ENCODE data around the gene ZNRF4. TPM values are rescaled to one million over a fixed set of nuclear protein-coding genes. Genes with fewer than 3 reads are reported as not detected.
A peak's percentile ranks its signal among the peaks of the same experiment; 100 is the strongest.

ZNRF4 gene
- total RNA-seq, 3 donors from 2014 or later = not detected

DNA sequence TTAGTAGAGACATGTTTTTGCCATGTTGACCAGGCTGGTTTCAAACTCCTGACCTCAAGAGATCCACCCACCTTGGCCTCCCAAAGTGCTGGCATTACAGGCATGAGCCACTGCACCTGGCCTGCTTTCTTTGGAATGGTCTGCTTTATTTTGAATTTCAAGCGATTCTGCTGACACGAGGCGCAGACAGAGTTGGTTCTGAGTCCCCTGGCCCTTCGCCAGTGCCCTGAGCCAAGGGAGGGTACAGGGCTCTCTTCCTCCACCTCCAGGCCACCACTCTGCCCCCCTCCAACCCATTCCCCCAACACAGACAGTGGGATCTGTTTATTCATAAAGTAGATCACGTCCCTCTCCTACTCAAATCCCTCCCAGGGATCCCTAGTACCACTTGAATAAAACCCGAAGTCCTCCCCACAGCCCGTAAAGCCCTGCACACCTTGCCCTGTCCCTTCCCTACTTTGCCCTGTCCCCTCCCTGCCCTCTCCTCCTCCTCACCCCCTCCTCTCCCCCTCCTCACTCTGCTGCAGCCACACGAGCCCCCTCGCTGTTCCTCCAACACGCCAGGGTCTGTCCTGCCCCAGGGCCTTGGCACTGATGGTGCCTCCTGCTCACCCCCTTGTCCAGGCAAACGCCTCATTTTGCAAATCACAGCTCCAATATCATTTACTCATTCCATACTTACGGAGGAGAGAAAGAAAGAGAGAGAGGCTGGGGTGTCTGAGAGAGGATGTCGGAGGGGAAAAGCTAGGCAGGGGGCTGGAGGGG is 22.4 kb downstream of the ZNRF4 start:
- H3K9me3 ChIP-seq = peaks cover 11% of the 10 kb centered on the region
- TF ChIP-seq CTCF (IDR thresholded peaks at IDR 0.05) = no peak
- ATAC-seq (no peak), DNase-seq (no peak)
- H3K4me3 ChIP-seq = no peak overlapping the region
- no peaks in the 10 kb centered on the region for H3K36me3 ChIP-seq (ENCODE audit: low read depth)
- intact Hi-C loops (cut with DNase I, micrococcal nuclease) = no loop called here
- no peaks in the 10 kb centered on the region for H3K4me1 ChIP-seq (ENCODE audit: low read depth)

DNA sequence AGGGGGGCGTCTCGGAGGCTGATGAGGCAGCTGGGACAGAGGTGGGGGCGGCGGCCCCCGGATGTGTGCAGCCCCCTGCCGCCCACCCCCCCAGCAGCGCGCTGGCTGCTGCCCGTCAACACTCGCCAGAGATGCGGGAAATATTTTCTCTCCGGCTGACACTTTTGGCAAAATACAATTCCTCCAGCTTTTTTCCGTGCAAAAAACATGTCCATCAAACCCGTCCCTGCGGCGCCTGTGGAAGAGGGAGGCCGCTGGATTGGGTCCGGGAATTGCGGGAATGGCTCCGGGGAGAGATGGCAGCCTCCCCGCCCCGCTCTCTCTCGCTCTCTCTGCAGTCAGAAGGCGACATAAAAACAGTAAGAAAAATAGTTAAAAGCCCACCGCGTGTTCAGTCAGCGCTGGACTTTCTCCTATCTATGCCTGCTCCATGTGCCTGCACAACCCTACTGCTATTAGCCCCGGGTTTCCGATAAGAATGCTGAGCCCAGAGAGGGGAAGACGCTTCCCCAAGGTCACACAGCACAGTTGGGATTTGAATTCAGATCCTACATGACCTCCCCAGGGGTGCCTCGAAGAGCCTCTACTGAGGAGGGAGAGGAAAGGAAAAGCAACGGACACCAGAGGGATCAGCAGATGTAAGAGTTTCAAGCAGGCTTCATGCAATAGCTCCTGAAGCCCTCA is 23.2 kb downstream of the ZNRF4 start:
- intact Hi-C loops (cut with DNase I, micrococcal nuclease) = no loop called here
- ATAC-seq (no peak), DNase-seq (no peak)
- H3K4me1 ChIP-seq (ENCODE audit: low read depth) = no peaks in the 10 kb centered on the region
- H3K36me3 ChIP-seq (ENCODE audit: low read depth) = no peaks in the 10 kb centered on the region
- TF ChIP-seq CTCF (IDR thresholded peaks at IDR 0.05) = no peak
- H3K4me3 ChIP-seq = no peak overlapping the region
- peaks cover 11% of the 10 kb centered on the region for H3K9me3 ChIP-seq

- DNase-seq (no peak), ATAC-seq (no peak)
- TF ChIP-seq CTCF (IDR thresholded peaks at IDR 0.05) = no peak
- no peaks in the 10 kb centered on the region for H3K36me3 ChIP-seq (ENCODE audit: low read depth)
- no peaks in the 10 kb centered on the region for H3K4me1 ChIP-seq (ENCODE audit: low read depth)
- intact Hi-C loops (cut with DNase I, micrococcal nuclease) = no loop called here
- no peak overlapping the region for H3K4me3 ChIP-seq
- H3K9me3 ChIP-seq = peaks cover 11% of the 10 kb centered on the region
Observed at GRCh38 chr19:5478925-5479588, 23.8 kb downstream of the ZNRF4 start.

DNA sequence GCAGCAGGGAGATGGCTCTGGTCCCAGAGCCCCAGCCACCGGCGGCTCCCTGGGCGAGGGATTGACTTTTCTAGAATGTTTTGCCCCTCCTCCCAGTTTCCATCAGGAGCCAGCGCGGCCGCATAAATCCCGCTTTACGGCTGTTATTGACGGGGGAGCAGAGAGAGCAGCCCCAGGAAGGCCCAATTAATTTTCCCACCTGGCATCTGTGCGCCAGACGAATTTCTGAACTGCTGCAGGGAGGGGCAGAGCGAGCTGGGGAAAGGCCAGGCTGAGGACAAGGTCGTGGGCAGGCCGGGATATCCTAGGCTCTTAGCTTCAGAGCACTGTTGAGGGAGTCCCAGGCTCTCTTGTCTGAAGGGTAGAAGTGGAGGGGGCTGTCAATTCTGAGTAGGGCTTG is 24.7 kb downstream of the ZNRF4 start:
- Histone ChIP-seq H3K36me3 (ENCODE audit: low read depth) (no peaks in the 10 kb centered on the region), H3K4me3 (no peak overlapping the region), H3K4me1 (ENCODE audit: low read depth) (no peaks in the 10 kb centered on the region), H3K9me3 (peaks cover 11% of the 10 kb centered on the region)
- intact Hi-C loops (cut with DNase I, micrococcal nuclease) = no loop called here
- ATAC-seq (no peak), DNase-seq (no peak)
- TF ChIP-seq CTCF (IDR thresholded peaks at IDR 0.05) = no peak

DNA sequence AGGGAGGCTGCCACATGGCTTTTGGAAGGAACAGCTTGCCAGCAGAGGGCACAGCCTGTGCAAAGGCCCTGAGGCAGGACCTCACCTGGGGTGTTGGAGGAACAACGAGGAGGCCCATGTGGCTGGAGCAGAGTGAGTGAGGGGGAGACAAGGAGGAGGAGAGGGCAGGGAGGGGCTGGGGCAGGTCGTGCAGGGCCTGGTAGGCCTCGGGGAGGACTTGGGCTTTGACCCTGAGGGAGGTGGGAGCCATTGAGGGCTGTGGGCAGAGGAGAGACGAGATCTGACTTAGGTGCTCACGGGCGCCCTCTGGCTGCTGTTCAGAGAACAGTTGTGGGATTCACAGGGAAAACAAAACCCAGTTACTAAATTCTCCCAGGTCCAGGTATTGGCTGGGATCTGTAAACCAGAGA is 25.2 kb downstream of the ZNRF4 start:
- no peaks in the 10 kb centered on the region for H3K36me3 ChIP-seq (ENCODE audit: low read depth)
- peaks cover 11% of the 10 kb centered on the region for H3K9me3 ChIP-seq
- intact Hi-C loops (cut with DNase I, micrococcal nuclease) = no loop called here
- H3K4me1 ChIP-seq (ENCODE audit: low read depth) = no peaks in the 10 kb centered on the region
- ATAC-seq (peak; percentile 29), DNase-seq (peak in 2 of 3 donors; percentile 35 to 40)
- no peak for TF ChIP-seq CTCF (IDR thresholded peaks at IDR 0.05)
- H3K4me3 ChIP-seq = no peak overlapping the region
